ENCODE measurements around the gene TTC3. TPM values are rescaled to one million over a fixed set of nuclear protein-coding genes. Genes with fewer than 3 reads are reported as not detected.
"Not testable (repeated sequence)": the region's sequence is repeated elsewhere in the genome, so short reads cannot be mapped to it uniquely, and the experiment has no call there.

The TTC3 gene
- total RNA-seq, 1 donor from 2014 or later, result 61.8 TPM

DNA sequence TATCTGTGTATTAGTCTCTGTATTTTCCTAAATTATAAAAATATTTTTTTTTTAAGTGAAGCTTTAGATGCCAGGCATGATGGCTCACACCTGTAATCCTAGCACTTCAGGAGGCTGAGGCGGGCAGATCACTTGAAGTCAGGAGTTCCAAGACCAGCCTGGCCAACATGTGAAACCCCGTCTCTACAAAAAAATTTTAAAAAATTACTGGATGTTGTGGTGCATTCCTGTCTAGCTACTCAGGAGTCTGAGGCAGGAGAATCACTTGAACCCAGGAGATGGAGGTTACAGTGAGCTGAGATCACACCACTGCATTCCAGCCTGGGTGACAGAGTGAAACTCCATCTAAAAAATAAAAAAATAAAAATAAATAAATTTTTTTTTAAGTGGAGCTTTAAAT lies 43.4 kb downstream of the TTC3 start:
- DNase-seq (ENCODE audit: low spot score); H3K9me3 Mint-ChIP-seq; intact Hi-C loops (cut with micrococcal nuclease); H3K27ac Mint-ChIP-seq; H3K4me3 Mint-ChIP-seq; H3K27me3 Mint-ChIP-seq (ENCODE audit: insufficient read depth): not testable (repeated sequence)
- Mint-ChIP-seq H3K4me1 (ENCODE audit: low read depth) (peaks cover 25% of the 10 kb centered on the region), H3K36me3 (ENCODE audit: low read depth) (peaks cover 17% of the 10 kb centered on the region)

DNA sequence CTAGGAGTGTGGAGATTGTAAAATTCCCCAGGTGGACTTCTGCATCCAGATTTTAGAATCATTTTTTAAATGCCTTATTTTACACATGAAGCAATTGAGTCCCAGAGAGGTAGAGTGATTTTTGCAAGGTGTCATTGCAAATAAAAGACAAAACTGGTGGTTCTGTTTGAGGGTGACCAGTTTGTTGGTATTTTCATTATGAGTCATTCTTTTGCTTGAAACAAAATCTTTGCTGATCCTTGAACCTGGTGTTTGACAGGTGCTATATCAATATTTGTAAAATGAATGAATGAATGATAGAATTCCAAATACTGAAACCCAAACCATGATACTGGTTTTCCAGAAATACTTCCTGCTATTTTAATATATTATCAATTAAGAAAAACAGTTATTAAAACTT lies 44.1 kb downstream of the TTC3 start:
- Mint-ChIP-seq H3K4me3 (no peak overlapping the region), H3K27me3 (ENCODE audit: insufficient read depth) (no peaks in the 10 kb centered on the region), H3K4me1 (ENCODE audit: low read depth) (peaks cover 25% of the 10 kb centered on the region), H3K27ac (no peak overlapping the region), H3K36me3 (ENCODE audit: low read depth) (peaks cover 17% of the 10 kb centered on the region), H3K9me3 (no peaks in the 10 kb centered on the region)
- no peak for DNase-seq (ENCODE audit: low spot score)
- intact Hi-C loops (cut with micrococcal nuclease), result no loop called here

DNA sequence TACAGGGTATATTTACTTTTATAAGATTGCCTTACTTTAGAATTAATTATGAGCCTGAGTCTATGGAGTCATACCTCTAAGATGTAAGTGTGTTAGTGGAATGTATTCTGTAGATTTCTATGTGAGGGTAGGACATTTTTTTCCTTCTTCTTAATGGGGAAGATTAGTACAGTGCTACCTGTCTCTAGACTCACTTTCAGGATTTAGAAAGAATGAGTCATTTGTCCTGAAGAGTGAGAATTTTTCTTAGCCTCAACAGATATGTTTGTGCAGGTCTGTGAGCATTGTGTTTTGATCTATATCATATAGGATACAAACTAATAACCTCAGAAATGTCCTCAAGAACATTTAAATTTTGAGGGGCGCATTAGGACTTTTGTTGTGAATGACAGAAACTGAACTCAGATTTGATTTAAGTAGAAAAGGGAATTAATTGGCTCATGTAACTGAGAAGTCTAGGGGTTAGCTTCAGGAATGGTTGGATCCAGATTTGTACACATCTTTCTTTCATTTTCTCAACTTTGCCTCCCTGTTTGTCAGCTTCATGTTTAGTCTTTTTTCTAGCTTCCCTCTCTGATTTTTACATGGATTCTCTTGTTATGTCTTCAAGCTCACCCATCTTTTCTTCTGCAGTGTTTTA lies 45.3 kb downstream of the TTC3 start:
- H3K4me1 Mint-ChIP-seq (ENCODE audit: low read depth), result peaks cover 25% of the 10 kb centered on the region
- no peak for DNase-seq (ENCODE audit: low spot score)
- no peaks in the 10 kb centered on the region for H3K9me3 Mint-ChIP-seq
- H3K27me3 Mint-ChIP-seq (ENCODE audit: insufficient read depth), result no peaks in the 10 kb centered on the region
- H3K4me3 Mint-ChIP-seq, result no peak overlapping the region
- intact Hi-C loops (cut with micrococcal nuclease), result no loop called here
- H3K27ac Mint-ChIP-seq, result no peak overlapping the region
- H3K36me3 Mint-ChIP-seq (ENCODE audit: low read depth), result peaks cover 23% of the 10 kb centered on the region

DNA sequence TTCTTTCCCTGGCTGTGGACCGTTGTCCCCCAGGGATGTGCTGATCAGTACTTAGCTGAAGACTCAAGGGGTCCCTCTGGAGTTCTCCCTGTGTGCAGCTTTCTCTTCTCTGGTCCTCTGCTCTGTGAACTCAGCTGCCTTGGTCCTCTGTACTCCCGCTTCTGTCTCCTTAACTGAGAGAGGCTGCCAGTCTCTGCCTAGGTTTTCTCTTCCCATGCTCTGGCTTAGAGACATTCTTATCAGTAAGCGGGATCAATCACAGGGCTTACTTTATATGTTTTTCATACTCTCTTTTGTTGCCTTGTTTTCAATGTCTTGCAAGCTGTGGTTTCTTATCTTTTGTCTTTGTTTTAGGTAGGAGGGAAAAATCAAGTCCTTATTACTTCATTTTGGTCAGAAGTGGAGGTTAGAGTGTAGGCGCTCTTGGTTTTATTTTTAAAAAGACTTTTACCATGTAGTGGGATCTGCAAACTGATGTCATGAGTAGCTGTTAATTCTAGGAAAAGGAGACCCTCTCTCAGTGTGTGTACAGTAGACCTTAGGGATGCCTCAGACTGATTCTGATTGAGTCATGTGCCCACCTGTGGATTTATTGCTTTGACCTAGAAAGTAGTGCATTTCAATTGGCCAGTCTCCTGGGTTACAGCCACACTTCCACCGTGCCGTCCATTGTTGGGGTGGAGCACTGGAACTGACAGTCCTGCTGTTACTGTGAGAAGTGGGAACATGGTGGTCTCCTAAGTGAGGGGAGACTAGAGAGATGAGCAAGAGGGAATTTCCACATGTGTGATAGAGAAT lies 46.6 kb downstream of the TTC3 start:
- intact Hi-C loops (cut with micrococcal nuclease), result no loop called here
- Mint-ChIP-seq H3K36me3 (ENCODE audit: low read depth) (peaks cover 22% of the 10 kb centered on the region), H3K27me3 (ENCODE audit: insufficient read depth) (no peaks in the 10 kb centered on the region), H3K9me3 (no peaks in the 10 kb centered on the region), H3K27ac (peak overlapping the region; percentile 65), H3K4me3 (no peak overlapping the region), H3K4me1 (ENCODE audit: low read depth) (peaks cover 25% of the 10 kb centered on the region)
- no peak for DNase-seq (ENCODE audit: low spot score)

DNA sequence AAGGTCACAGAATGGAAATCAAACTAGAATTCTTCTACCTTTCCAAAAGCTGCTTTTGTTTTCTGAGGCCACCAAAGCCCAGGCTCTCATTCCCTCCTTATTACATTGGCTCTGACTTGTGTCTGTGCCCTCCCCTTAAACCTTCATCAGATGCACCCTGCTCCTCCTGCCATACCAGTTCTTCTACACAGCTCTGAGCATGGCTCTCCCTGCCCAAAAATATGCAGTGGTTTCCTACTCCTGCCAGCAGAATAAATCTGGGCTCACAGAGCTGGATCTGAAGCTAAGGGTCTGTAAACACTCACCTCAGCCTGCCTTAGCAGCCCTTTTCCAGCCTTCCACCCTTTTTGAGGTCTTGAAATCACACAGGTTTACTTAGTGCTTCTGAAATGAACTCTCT lies 55.0 kb downstream of the TTC3 start:
- no peaks in the 10 kb centered on the region for H3K9me3 Mint-ChIP-seq
- no peak for DNase-seq (ENCODE audit: low spot score)
- H3K4me1 Mint-ChIP-seq (ENCODE audit: low read depth), result no peaks in the 10 kb centered on the region
- H3K36me3 Mint-ChIP-seq (ENCODE audit: low read depth), result peaks cover 22% of the 10 kb centered on the region
- intact Hi-C loops (cut with micrococcal nuclease), result no loop called here
- H3K27ac Mint-ChIP-seq, result no peak overlapping the region
- H3K4me3 Mint-ChIP-seq, result no peak overlapping the region
- no peaks in the 10 kb centered on the region for H3K27me3 Mint-ChIP-seq (ENCODE audit: insufficient read depth)

DNA sequence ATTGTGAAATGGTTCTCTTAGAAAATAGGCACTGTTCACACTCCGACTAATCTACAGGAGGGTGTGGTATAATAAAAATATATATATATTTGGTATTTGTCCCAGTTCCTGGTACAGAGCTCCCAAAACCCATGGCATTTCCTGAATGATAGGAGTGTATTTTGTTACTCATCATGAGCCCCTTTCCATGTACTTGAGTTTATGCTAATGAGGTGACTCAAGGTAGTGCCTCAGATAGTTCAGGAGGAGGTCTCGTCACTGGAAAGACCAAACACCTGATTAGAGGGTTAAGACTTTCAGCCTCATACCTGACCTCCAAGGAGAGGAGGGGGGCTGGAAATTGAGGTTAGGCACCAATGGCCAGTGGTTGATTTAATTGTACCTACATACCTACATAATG lies 57.9 kb downstream of the TTC3 start:
- intact Hi-C loops (cut with micrococcal nuclease), result no loop called here
- DNase-seq (ENCODE audit: low spot score), result no peak
- Mint-ChIP-seq H3K4me1 (ENCODE audit: low read depth) (peaks cover 14% of the 10 kb centered on the region), H3K27me3 (ENCODE audit: insufficient read depth) (no peaks in the 10 kb centered on the region), H3K9me3 (no peaks in the 10 kb centered on the region), H3K4me3 (no peak overlapping the region), H3K27ac (no peak overlapping the region), H3K36me3 (ENCODE audit: low read depth) (peaks cover 38% of the 10 kb centered on the region)

DNA sequence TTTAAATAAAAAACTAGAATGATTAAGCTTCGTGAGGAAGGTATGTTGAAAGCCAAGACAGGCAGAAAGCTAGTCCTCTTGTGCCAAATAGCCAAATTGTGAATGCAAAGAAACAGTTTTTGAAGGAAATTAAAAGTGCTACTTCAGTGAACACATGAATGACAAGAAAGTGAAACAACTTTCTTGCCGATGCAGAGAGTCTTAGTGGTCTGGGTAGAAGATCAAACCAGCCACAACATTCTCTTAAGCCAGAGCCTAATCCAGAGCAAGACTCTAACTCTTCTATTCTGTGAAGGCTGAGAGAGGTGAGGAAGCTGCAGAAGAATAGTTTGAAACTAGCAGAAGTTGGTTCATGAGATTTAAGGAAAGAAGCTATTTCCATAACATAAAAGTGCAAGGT lies 63.2 kb downstream of the TTC3 start:
- DNase-seq (ENCODE audit: low spot score), result no peak
- no peaks in the 10 kb centered on the region for H3K27me3 Mint-ChIP-seq (ENCODE audit: insufficient read depth)
- H3K27ac Mint-ChIP-seq, result no peak overlapping the region
- peaks cover 51% of the 10 kb centered on the region for H3K36me3 Mint-ChIP-seq (ENCODE audit: low read depth)
- peaks cover 28% of the 10 kb centered on the region for H3K4me1 Mint-ChIP-seq (ENCODE audit: low read depth)
- peaks cover 5% of the 10 kb centered on the region for H3K9me3 Mint-ChIP-seq
- H3K4me3 Mint-ChIP-seq, result peak overlapping the region; percentile 3
- intact Hi-C loops (cut with micrococcal nuclease), result no loop called here

DNA sequence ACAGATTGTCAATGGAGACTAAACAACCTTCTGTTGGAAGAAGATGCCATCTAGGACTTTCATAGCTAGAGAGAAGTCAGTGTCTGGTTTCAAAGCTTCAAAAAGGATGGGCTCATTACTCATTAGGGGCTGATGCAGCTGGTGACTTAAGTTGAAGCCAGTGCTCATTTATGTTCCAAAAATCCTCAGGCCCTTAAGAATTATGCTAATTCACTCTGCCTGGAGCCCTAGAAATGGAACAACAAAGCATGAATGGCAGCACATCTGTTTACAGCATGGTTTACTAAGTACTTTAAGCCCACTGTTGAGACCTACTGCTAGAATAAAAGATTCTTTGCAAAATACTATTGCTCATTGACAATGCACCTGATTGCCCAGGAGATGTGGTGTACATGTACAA lies 63.7 kb downstream of the TTC3 start:
- peaks cover 47% of the 10 kb centered on the region for H3K36me3 Mint-ChIP-seq (ENCODE audit: low read depth)
- DNase-seq (ENCODE audit: low spot score), result no peak
- H3K9me3 Mint-ChIP-seq, result peaks cover 5% of the 10 kb centered on the region
- peaks cover 28% of the 10 kb centered on the region for H3K4me1 Mint-ChIP-seq (ENCODE audit: low read depth)
- H3K4me3 Mint-ChIP-seq, result no peak overlapping the region
- H3K27ac Mint-ChIP-seq, result no peak overlapping the region
- intact Hi-C loops (cut with micrococcal nuclease), result no loop called here
- no peaks in the 10 kb centered on the region for H3K27me3 Mint-ChIP-seq (ENCODE audit: insufficient read depth)

DNA sequence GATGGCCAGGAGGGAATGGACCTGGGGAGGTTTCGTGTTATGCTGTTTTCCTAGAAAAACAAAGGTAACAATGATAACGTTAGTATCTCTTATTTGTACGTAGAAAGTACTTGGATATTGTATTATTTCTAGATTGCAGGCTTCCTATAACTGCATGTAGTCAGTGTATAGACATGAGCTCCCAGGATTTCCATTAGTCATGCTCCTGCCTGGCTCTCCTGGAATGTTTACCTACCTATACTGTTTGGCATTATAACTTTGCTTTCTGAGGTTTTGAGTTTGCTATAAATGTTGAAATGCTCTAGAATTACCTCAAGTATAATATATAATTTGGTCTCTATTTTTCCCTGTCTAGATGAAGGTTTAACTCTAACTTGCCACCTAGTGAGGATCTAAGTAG lies 66.1 kb downstream of the TTC3 start:
- Mint-ChIP-seq H3K4me3 (no peak overlapping the region), H3K9me3 (peaks cover 5% of the 10 kb centered on the region), H3K36me3 (ENCODE audit: low read depth) (peaks cover 54% of the 10 kb centered on the region), H3K27me3 (ENCODE audit: insufficient read depth) (no peaks in the 10 kb centered on the region), H3K27ac (no peak overlapping the region), H3K4me1 (ENCODE audit: low read depth) (peaks cover 28% of the 10 kb centered on the region)
- intact Hi-C loops (cut with micrococcal nuclease), result no loop called here
- DNase-seq (ENCODE audit: low spot score), result no peak

DNA sequence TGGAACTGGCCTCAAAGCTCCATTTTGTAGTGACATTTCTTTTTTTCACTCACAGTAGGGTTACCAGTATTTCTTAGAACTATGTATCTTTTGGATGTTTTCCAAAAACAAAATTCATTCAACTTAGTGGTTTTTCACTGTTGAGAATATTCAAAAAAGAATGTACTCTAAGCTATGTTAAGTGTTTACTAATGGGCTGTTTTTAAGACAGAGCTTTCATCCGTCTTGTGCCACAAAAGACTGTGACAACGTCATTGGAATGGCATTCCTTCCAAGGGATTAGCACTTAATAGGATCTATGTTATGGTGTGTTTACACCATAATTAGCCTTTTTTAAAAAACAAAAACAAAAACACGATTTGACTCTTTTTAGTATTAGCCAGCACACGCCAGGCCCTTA lies 66.8 kb downstream of the TTC3 start:
- peaks cover 54% of the 10 kb centered on the region for H3K36me3 Mint-ChIP-seq (ENCODE audit: low read depth)
- H3K4me1 Mint-ChIP-seq (ENCODE audit: low read depth), result peaks cover 24% of the 10 kb centered on the region
- peaks cover 5% of the 10 kb centered on the region for H3K9me3 Mint-ChIP-seq
- H3K4me3 Mint-ChIP-seq, result no peak overlapping the region
- no peak overlapping the region for H3K27ac Mint-ChIP-seq
- intact Hi-C loops (cut with micrococcal nuclease), result no loop called here
- H3K27me3 Mint-ChIP-seq (ENCODE audit: insufficient read depth), result no peaks in the 10 kb centered on the region
- no peak for DNase-seq (ENCODE audit: low spot score)

DNA sequence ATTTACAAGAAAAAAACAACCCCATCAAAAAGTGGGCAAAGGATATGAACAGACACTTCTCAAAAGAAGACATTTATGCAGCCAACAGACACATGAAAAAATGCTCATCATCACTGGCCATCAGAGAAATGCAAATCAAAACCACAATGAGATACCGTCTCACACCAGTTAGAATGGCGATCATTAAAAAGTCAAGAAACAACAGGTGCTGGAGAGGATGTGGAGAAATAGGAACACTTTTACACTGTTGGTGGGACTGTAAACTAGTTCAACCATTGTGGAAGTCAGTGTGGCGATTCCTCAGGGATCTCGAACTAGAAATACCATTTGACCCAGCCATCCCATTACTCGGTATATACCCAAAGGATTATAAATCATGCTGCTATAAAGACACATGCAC lies 70.3 kb downstream of the TTC3 start:
- H3K36me3 Mint-ChIP-seq (ENCODE audit: low read depth), result peaks cover 36% of the 10 kb centered on the region
- H3K4me1 Mint-ChIP-seq (ENCODE audit: low read depth); H3K9me3 Mint-ChIP-seq; intact Hi-C loops (cut with micrococcal nuclease); H3K27ac Mint-ChIP-seq; H3K27me3 Mint-ChIP-seq (ENCODE audit: insufficient read depth); H3K4me3 Mint-ChIP-seq; DNase-seq (ENCODE audit: low spot score): not testable (repeated sequence)

DNA sequence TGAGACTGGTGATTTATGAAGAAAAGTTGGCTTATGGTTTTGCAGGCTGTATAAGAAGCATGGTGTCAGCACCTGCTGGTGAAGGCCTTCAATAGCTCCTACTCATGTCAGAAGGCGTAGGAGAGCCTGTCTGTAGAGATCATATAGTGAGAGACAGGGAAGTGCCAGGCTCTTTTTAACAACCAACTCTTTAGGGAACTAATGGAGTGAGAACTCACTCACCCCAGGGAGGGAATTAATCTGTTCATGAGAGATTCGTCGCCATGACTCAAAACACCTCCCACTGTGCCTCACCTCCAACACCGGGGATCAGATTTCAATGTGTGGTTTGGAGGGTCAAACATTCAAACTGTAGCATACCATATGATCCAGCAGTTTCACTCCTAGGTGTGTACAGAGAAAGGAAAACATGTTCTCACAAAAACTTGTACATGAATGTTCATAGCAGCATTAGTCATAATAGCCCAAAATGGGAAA lies 72.6 kb downstream of the TTC3 start:
- Mint-ChIP-seq H3K27ac (no peak overlapping the region), H3K4me3 (no peak overlapping the region), H3K9me3 (no peaks in the 10 kb centered on the region), H3K36me3 (ENCODE audit: low read depth) (peaks cover 37% of the 10 kb centered on the region), H3K4me1 (ENCODE audit: low read depth) (no peaks in the 10 kb centered on the region), H3K27me3 (ENCODE audit: insufficient read depth) (no peaks in the 10 kb centered on the region)
- intact Hi-C loops (cut with micrococcal nuclease), result no loop called here
- DNase-seq (ENCODE audit: low spot score), result no peak

DNA sequence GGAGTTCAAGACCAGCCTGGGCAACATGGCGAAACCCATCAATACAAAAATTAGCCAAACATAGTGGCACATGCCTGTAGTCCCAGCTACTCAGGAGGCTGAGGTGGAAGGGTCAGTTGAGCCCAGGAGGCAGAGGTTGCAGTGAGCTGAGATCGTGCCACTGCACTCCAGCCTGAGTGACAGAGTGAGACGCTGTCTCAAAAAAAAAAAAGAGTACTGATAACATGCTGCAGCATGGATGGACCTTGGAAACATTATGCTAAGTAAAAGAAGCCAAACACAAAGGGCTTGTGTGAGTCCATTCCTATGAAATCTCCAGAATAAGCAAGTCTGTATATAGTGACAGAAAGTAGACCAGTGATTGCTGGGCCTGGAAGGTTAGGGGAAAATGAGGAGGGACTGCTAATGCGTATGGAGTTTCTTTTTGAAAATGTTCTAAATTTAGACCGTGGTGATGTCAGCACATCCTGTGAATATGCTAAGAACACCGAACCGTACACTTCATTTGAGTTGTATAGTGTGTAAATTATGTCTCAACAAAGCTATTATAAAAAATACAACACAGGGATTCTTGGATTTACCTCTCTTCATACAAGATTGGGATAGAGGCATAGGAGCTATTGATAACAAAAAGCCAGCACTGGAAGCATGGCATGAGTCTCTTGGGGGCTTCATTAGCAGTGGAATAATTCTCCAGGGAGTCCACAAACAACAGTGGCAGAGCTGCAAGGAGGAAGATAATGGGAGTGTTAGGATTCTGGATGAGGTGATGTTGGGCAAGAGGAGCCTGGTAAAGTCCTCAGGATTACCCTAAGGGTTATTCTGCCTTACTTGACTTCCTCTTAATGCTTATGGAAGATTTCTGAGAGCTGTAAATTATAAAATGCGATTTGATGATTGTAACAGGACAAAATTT lies 73.5 kb downstream of the TTC3 start:
- H3K4me1 Mint-ChIP-seq (ENCODE audit: low read depth), result no peaks in the 10 kb centered on the region
- intact Hi-C loops (cut with micrococcal nuclease), result no loop called here

More for the DNA sequence above, 73.5 kb downstream of the TTC3 start:
- no peak overlapping the region for H3K4me3 Mint-ChIP-seq
- no peaks in the 10 kb centered on the region for H3K27me3 Mint-ChIP-seq (ENCODE audit: insufficient read depth)
- no peak for DNase-seq (ENCODE audit: low spot score)
- H3K36me3 Mint-ChIP-seq (ENCODE audit: low read depth), result peaks cover 41% of the 10 kb centered on the region
- no peak overlapping the region for H3K27ac Mint-ChIP-seq
- H3K9me3 Mint-ChIP-seq, result no peaks in the 10 kb centered on the region
